Measurements from ENCODE around the gene CACNA1I. TPM values are rescaled to one million over a fixed set of nuclear protein-coding genes. Genes with fewer than 3 reads are reported as not detected.

Gene CACNA1I
- total and polyA plus RNA-seq, 7 donors, result 0.01 to 0.14 (median 0.04) TPM; not detected in 2

GRCh38 chr22:39653787-39654077 is 83.2 kb downstream of the CACNA1I start:
- H3K4me1 ChIP-seq, result no peaks in the 10 kb centered on the region
- no peaks in the 10 kb centered on the region for H3K36me3 ChIP-seq (ENCODE audit: insufficient read depth in 1 of 2, low read depth in 1 of 2)
- TF ChIP-seq, protein P1, sequence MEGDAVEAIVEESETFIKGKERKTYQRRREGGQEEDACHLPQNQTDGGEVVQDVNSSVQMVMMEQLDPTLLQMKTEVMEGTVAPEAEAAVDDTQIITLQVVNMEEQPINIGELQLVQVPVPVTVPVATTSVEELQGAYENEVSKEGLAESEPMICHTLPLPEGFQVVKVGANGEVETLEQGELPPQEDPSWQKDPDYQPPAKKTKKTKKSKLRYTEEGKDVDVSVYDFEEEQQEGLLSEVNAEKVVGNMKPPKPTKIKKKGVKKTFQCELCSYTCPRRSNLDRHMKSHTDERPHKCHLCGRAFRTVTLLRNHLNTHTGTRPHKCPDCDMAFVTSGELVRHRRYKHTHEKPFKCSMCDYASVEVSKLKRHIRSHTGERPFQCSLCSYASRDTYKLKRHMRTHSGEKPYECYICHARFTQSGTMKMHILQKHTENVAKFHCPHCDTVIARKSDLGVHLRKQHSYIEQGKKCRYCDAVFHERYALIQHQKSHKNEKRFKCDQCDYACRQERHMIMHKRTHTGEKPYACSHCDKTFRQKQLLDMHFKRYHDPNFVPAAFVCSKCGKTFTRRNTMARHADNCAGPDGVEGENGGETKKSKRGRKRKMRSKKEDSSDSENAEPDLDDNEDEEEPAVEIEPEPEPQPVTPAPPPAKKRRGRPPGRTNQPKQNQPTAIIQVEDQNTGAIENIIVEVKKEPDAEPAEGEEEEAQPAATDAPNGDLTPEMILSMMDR (IDR thresholded peaks at IDR 0.05), result no peak
- 88 to 98% (median 90%) methylated on average over 3 of the region's 3 CpGs for WGBS, 3 donors
- no peaks in the 10 kb centered on the region for H3K9me3 ChIP-seq
- intact Hi-C loops (cut with DNase I), result no loop called here
- H3K27me3 ChIP-seq (ENCODE audit: insufficient read depth in 3 of 3, low read length in 2 of 3), result peaks cover 0 to 41% (median 13%) of the 10 kb centered on the region in 3 donors
- no peak overlapping the region for H3K27ac ChIP-seq
- ATAC-seq (peak in 2 of 4 donors; percentile 37 to 63), DNase-seq (no peak)
- no peak overlapping the region for H3K4me3 ChIP-seq

- ATAC-seq (no peak), DNase-seq (no peak)
- Histone ChIP-seq H3K9me3 (no peaks in the 10 kb centered on the region), H3K27ac (no peak overlapping the region), H3K27me3 (ENCODE audit: insufficient read depth in 3 of 3, low read length in 2 of 3) (peaks cover 0 to 41% (median 14%) of the 10 kb centered on the region in 3 donors), H3K36me3 (ENCODE audit: insufficient read depth in 1 of 2, low read depth in 1 of 2) (no peaks in the 10 kb centered on the region), H3K4me1 (no peaks in the 10 kb centered on the region), H3K4me3 (no peak overlapping the region)
- TF ChIP-seq, protein P1 (IDR thresholded peaks at IDR 0.05), result no peak
- 93 to 94% (median 94%) methylated on average over 10 of the region's 10 CpGs for WGBS, 3 donors
- intact Hi-C loops (cut with DNase I), result no loop called here
Observed at GRCh38 chr22:39654131-39654926, 83.8 kb downstream of the CACNA1I start.

DNA sequence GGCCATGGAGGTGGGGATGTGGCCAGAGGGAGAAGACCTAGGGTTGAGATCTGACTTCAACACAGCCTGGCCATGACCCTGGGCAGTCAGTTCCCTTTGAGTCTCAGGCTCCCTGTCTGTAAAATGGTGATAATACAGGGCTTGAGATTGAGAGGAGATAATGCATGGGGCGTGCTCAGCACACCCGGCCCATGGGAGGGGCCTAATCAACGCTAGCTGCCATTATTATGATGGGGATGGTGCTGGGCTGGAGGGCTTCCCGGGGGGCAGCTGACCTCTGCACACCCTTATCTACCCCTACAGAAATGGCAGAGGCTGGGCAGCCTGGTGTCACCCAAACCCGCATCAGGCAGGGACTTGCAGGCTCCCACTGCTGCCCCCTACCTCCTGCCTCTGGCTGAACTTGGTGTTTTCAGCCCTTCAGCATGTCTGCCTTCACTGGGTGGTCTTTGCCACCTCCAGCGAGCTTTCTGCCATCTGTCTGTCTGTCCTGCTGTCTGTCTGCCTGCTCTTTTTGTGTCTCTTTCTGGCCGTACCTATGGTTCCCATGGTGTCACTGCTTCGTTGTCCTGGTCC is 84.5 kb downstream of the CACNA1I start:
- peaks cover 0 to 46% (median 17%) of the 10 kb centered on the region in 3 donors for H3K27me3 ChIP-seq (ENCODE audit: insufficient read depth in 3 of 3, low read length in 2 of 3)
- TF ChIP-seq, protein P1 (IDR thresholded peaks at IDR 0.05), result no peak
- no peak for ATAC-seq

DNA sequence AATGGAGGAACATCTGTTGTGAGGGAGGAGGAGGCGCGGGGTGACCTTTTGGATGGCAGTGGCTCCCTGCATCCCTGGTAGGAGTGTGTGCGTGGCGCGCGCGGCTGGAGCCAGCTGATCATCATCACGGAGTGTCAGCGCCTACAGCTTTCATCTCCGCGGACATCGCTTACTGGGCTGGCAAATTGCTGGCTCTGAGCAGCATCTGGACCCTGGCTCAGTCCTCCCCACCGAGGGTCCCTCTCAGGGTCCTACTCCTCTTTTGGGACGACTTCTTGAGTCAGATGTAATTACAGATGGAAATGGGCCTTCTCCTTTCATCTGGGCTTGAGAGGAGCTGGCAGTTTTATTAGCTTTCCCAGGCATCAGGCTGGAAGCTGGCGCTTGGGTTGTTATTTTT is 85.3 kb downstream of the CACNA1I start:
- ATAC-seq (no peak), DNase-seq (no peak)
- H3K4me3 ChIP-seq, result no peak overlapping the region
- TF ChIP-seq, protein P1 (IDR thresholded peaks at IDR 0.05), result no peak
- intact Hi-C loops (cut with DNase I), result no loop called here
- H3K36me3 ChIP-seq (ENCODE audit: insufficient read depth in 1 of 2, low read depth in 1 of 2), result no peaks in the 10 kb centered on the region
- no peaks in the 10 kb centered on the region for H3K4me1 ChIP-seq
- no peak overlapping the region for H3K27ac ChIP-seq
- peaks cover 0 to 51% (median 20%) of the 10 kb centered on the region in 3 donors for H3K27me3 ChIP-seq (ENCODE audit: insufficient read depth in 3 of 3, low read length in 2 of 3)
- no peaks in the 10 kb centered on the region for H3K9me3 ChIP-seq
- 5 to 21% (median 11%) methylated on average over 15 of the region's 15 CpGs for WGBS, 3 donors

More for the DNA sequence above, 84.5 kb downstream of the CACNA1I start:
- H3K4me1 ChIP-seq, result no peaks in the 10 kb centered on the region
- 57 to 75% (median 61%) methylated on average over 8 of the region's 8 CpGs for WGBS, 3 donors
- no peak overlapping the region for H3K27ac ChIP-seq
- H3K9me3 ChIP-seq, result no peaks in the 10 kb centered on the region
- DNase-seq, result peak in 1 of 2 donors; percentile 40
- no peak overlapping the region for H3K4me3 ChIP-seq
- H3K36me3 ChIP-seq (ENCODE audit: insufficient read depth in 1 of 2, low read depth in 1 of 2), result no peaks in the 10 kb centered on the region
- intact Hi-C loops (cut with DNase I), result no loop called here

Data from psoas muscle (tissue), 8 donors.